ENCODE data around the gene CCDC142.

Gene CCDC142

GRCh38 chr2:74503506-74504475 lies 21.0 kb upstream of the CCDC142 start:
- H3K36me3 ChIP-seq (ENCODE audit: control insufficient read depth, insufficient read depth, low read length): no peaks in the 10 kb centered on the region
- DNase-seq (ENCODE audit: low read depth, low spot score): no peak
- H3K27ac ChIP-seq (ENCODE audit: low read length): no peak overlapping the region
- H3K4me1 ChIP-seq (ENCODE audit: control insufficient read depth, insufficient read depth, low read length): peaks cover 5% of the 10 kb centered on the region; the same call in 1 of the 2 replicates
- H3K27me3 ChIP-seq (ENCODE audit: control insufficient read depth, insufficient read depth, low read length): peaks cover 62% of the 10 kb centered on the region
- no peaks in the 10 kb centered on the region for H3K9me3 ChIP-seq (ENCODE audit: control insufficient read depth, insufficient read depth, low read length)
- no CpG with 5 or more reads among the region's 45 CpGs for WGBS (ENCODE audit: insufficient coverage, insufficient read length)
- H3K4me3 ChIP-seq (ENCODE audit: low read length): peak overlapping the region; percentile 27; the same call in 1 of the 2 replicates

DNA sequence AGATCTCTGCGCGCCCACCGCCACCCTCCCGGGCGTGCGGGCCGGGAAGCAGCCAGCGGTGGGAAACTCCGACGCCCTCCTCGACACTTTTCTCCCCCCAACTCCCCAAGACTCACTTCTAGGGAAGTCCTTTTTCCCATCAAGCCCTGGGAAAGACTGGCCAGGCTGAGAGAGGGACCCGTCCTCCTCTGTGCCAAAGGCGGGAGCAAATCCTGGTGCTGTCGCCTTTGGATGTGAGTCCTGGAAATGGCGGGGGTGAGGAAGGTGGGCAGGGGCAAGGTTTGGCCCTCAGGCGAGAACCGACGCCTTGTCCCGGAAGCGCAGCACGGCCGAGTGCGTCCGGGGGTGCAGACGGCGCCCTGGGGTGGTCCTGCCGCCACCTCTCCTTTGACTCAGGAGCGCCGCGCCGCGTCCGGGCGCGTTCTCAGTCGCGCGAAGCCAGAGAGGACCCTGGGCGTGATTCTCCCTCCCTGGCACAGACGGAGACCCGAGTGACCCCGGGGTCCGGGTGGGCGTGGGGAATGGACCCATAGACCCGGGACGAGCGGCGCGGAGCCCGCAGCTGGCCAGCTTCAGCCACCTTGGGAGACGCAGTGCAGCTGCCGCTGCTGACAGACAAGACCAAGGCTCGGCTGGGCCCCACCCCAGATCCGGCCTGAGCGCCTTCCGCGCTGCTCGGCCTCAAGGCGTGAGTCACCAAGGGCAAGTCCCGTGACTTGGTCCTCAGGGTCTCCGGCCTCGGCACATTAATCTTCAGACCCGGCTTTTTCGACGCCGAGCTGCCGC lies 20.1 kb upstream of the CCDC142 start:
- H3K36me3 ChIP-seq (ENCODE audit: control insufficient read depth, insufficient read depth, low read length): no peaks in the 10 kb centered on the region
- no peaks in the 10 kb centered on the region for H3K9me3 ChIP-seq (ENCODE audit: control insufficient read depth, insufficient read depth, low read length)
- no peak for DNase-seq (ENCODE audit: low read depth, low spot score)
- H3K27ac ChIP-seq (ENCODE audit: low read length): no peak overlapping the region
- no CpG with 5 or more reads among the region's 67 CpGs for WGBS (ENCODE audit: insufficient coverage, insufficient read length)
- H3K4me3 ChIP-seq (ENCODE audit: low read length): peak overlapping the region; percentile 27; the same call in 1 of the 2 replicates
- peaks cover 5% of the 10 kb centered on the region; the same call in 1 of the 2 replicates for H3K4me1 ChIP-seq (ENCODE audit: control insufficient read depth, insufficient read depth, low read length)
- H3K27me3 ChIP-seq (ENCODE audit: control insufficient read depth, insufficient read depth, low read length): peaks cover 68% of the 10 kb centered on the region

DNA sequence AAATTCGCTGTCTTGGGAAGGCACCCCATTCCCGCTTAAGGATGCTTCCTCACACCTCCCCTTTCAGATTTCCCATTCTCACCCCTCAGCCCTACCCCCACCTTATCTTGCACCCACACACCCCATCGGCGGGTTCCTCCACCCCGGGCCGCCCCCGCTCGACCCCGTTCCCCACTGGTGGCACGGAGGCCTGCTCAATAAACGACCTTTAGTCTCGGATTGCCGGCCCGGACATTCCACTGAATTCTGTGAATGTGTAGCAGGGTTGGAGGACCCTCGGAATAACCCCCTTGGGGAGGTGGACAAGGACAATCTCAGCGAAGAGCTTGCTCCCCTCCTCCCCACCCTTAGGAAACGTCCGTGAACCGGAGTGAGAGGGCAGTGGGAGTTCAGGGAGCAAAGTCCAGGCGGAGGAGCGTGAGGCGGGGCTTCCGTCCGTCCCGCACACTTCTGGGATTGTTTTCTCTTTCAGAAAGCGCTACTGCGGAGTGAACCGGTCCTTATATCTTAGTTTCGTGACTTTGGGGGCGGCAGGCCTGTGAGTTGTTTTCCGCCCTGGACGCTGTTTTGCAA lies 19.4 kb upstream of the CCDC142 start:
- no peak for DNase-seq (ENCODE audit: low read depth, low spot score)
- Histone ChIP-seq H3K4me3 (ENCODE audit: low read length) (peak overlapping the region; percentile 27; the same call in 1 of the 2 replicates), H3K4me1 (ENCODE audit: control insufficient read depth, insufficient read depth, low read length) (peaks cover 5% of the 10 kb centered on the region; the same call in 1 of the 2 replicates), H3K9me3 (ENCODE audit: control insufficient read depth, insufficient read depth, low read length) (no peaks in the 10 kb centered on the region), H3K27me3 (ENCODE audit: control insufficient read depth, insufficient read depth, low read length) (peaks cover 75% of the 10 kb centered on the region), H3K36me3 (ENCODE audit: control insufficient read depth, insufficient read depth, low read length) (no peaks in the 10 kb centered on the region), H3K27ac (ENCODE audit: low read length) (no peak overlapping the region)
- WGBS (ENCODE audit: insufficient coverage, insufficient read length): no CpG with 5 or more reads among the region's 32 CpGs

DNA sequence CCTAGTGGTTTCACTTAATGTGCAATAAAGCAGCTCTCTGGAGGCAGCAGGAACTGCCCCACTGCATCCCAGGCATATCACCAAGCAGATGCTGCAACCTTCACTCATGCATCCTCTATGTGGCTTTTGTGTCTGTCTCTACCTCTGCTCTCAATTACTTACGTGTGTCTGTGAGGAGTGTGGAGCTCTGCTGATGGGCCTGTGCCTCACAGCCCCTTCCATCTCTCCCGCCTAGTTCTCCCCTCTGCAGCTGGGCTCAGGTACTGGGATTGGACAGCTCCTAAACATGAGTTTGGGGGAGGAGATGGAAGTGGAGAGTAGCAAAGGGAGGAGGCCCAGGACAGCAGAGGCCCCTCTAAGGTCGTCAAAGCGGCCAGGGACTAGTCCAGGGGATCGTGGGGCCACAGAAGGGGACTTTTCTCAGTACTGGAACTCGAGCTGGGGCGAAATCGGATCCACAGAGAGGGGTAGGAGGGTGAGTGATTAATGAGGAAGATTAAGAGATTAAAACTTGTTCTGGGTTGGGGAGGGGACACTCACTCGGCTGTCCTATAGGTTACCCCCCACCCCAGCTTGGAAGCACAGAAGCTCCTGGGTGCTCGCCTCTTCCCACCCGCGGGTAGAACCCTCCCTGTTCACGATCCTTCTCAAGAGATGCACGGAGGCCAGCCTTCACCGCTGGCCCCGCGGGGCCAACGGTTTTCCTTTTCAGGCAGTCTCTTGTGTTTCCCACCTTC lies 18.7 kb upstream of the CCDC142 start:
- DNase-seq (ENCODE audit: low read depth, low spot score): no peak
- no peak overlapping the region for H3K27ac ChIP-seq (ENCODE audit: low read length)

DNA sequence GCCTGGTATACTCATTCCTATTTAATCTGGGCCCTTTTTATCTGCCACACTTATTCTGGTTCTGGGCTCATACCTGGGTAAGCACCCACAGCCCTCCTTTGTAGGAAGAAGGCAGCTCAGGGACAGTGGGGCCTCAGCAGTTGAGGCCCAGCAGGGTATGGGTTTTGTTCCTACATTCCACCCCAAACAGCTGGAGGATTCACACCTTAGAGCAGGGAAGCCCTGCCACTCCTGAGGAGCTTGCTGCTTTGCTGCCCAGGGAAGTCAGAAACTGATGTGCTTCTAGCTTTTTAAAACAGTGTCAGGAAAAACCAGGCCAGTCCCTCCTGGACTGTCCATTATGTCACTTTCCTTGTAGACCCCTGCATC lies 17.8 kb upstream of the CCDC142 start:
- no peak overlapping the region for H3K4me3 ChIP-seq (ENCODE audit: low read length)
- H3K36me3 ChIP-seq (ENCODE audit: control insufficient read depth, insufficient read depth, low read length): no peaks in the 10 kb centered on the region
- DNase-seq (ENCODE audit: low read depth, low spot score): no peak
- peaks cover 86% of the 10 kb centered on the region for H3K27me3 ChIP-seq (ENCODE audit: control insufficient read depth, insufficient read depth, low read length)
- peaks cover 2% of the 10 kb centered on the region; the same call in 1 of the 2 replicates for H3K4me1 ChIP-seq (ENCODE audit: control insufficient read depth, insufficient read depth, low read length)
- no peaks in the 10 kb centered on the region for H3K9me3 ChIP-seq (ENCODE audit: control insufficient read depth, insufficient read depth, low read length)
- no peak overlapping the region for H3K27ac ChIP-seq (ENCODE audit: low read length)

More for the DNA sequence above, 18.7 kb upstream of the CCDC142 start:
- Histone ChIP-seq H3K4me3 (ENCODE audit: low read length) (no peak overlapping the region), H3K27me3 (ENCODE audit: control insufficient read depth, insufficient read depth, low read length) (peaks cover 82% of the 10 kb centered on the region), H3K36me3 (ENCODE audit: control insufficient read depth, insufficient read depth, low read length) (no peaks in the 10 kb centered on the region), H3K9me3 (ENCODE audit: control insufficient read depth, insufficient read depth, low read length) (no peaks in the 10 kb centered on the region), H3K4me1 (ENCODE audit: control insufficient read depth, insufficient read depth, low read length) (peaks cover 2% of the 10 kb centered on the region; the same call in 1 of the 2 replicates)
- no CpG with 5 or more reads among the region's 18 CpGs for WGBS (ENCODE audit: insufficient coverage, insufficient read length)

DNA sequence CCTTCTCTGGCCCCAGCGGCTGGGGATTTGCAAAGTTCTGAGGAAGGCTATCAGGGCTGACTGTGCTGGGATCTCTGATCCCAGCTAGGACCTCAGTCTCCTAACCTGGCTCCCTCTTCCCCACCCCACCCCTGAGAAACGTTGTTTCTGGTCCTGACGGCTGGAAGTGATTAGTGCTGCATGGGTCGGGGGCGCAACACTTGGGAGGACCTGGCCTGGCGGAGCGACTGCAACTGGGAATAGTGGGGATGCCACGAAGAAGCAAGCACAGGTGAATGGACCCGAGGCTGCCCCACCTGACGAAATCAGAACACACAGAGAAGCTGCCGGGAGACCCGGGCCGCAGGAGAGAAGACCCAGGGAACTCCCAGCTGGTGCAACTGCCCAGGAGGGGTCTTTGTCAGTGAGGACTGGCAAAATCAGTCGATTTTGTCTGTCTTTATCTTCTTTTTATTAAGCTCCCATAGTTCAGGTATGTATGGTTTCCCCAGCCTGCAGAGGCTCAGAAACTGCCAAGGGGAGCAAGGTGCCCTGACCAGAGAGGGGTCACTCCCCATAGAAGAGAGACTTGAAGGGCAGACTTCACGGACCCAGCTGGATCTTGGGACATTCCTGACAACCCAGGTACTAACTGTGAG lies 17.3 kb upstream of the CCDC142 start:
- WGBS (ENCODE audit: insufficient coverage, insufficient read length): no CpG with 5 or more reads among the region's 15 CpGs
- H3K9me3 ChIP-seq (ENCODE audit: control insufficient read depth, insufficient read depth, low read length): no peaks in the 10 kb centered on the region
- DNase-seq (ENCODE audit: low read depth, low spot score): no peak
- H3K4me1 ChIP-seq (ENCODE audit: control insufficient read depth, insufficient read depth, low read length): peaks cover 2% of the 10 kb centered on the region; the same call in 1 of the 2 replicates
- peak overlapping the region; percentile 54; the same call in 1 of the 2 replicates for H3K4me3 ChIP-seq (ENCODE audit: low read length)
- H3K36me3 ChIP-seq (ENCODE audit: control insufficient read depth, insufficient read depth, low read length): no peaks in the 10 kb centered on the region
- H3K27ac ChIP-seq (ENCODE audit: low read length): no peak overlapping the region
- H3K27me3 ChIP-seq (ENCODE audit: control insufficient read depth, insufficient read depth, low read length): peaks cover 90% of the 10 kb centered on the region

GRCh38 chr2:74499267-74499939 lies 16.6 kb upstream of the CCDC142 start, which contains the start of gene LBX2:
Gene LBX2 (minus strand): TSS chr2:74499603. CDS start chr2:74499537, 66 bp downstream.
- Histone ChIP-seq H3K36me3 (ENCODE audit: control insufficient read depth, insufficient read depth, low read length) (no peaks in the 10 kb centered on the region), H3K9me3 (ENCODE audit: control insufficient read depth, insufficient read depth, low read length) (no peaks in the 10 kb centered on the region), H3K4me3 (ENCODE audit: low read length) (peak within 1 kb of the TSS; percentile 54; the same call in 1 of the 2 replicates), H3K27me3 (ENCODE audit: control insufficient read depth, insufficient read depth, low read length) (peaks cover 86% of the 10 kb centered on the region), H3K4me1 (ENCODE audit: control insufficient read depth, insufficient read depth, low read length) (peaks cover 2% of the 10 kb centered on the region; the same call in 1 of the 2 replicates), H3K27ac (ENCODE audit: low read length) (no peak within 1 kb of the TSS)
- WGBS (ENCODE audit: insufficient coverage, insufficient read length): no CpG with 5 or more reads among the region's 65 CpGs
- no peak for DNase-seq (ENCODE audit: low read depth, low spot score)

DNA sequence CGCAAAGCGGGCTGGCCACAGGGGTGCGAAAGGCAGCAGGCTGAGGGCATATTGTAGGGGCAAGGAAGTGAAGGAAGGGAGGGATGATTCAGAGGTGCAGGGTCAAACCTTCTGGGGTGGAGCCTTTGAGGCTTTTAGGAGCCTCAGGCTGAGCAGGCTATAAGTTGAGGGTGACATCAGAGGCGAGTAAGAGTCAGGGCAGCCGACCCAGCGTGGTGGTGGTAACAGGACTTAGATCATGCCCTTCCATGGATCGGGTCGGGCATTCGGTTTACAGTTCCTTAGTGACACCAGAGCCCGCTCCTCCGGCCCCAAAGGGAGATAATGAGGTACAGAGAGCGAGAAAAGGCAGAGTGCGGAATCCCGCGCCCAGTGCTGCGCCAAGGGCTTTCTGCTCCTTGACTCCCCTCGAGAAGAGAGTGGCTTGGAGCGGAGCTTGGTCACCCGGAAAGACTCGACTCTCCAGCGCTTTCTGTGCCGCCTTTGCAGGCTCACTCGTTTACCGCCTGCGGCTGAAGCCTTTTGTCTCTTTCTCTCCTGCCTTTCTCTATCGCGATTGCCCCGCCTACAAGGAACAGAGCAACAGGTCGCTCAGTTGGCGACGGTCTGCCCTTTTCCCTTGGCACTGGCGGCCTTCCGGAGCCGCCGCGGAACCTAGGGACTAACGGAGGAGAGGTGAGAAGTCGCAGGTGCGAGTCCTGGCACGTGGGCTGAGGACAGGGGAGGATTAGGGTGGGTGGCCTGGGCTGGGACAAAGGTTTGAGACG lies 15.9 kb upstream of the CCDC142 start:
- H3K4me1 ChIP-seq (ENCODE audit: control insufficient read depth, insufficient read depth, low read length): peaks cover 2% of the 10 kb centered on the region; the same call in 1 of the 2 replicates
- WGBS (ENCODE audit: insufficient coverage, insufficient read length): no CpG with 5 or more reads among the region's 41 CpGs
- H3K9me3 ChIP-seq (ENCODE audit: control insufficient read depth, insufficient read depth, low read length): no peaks in the 10 kb centered on the region
- H3K27ac ChIP-seq (ENCODE audit: low read length): no peak overlapping the region
- peaks cover 78% of the 10 kb centered on the region for H3K27me3 ChIP-seq (ENCODE audit: control insufficient read depth, insufficient read depth, low read length)
- no peak for DNase-seq (ENCODE audit: low read depth, low spot score)
- H3K4me3 ChIP-seq (ENCODE audit: low read length): peak overlapping the region; percentile 54; the same call in 1 of the 2 replicates
- no peaks in the 10 kb centered on the region for H3K36me3 ChIP-seq (ENCODE audit: control insufficient read depth, insufficient read depth, low read length)

All from iPS DF 6.9 (cell line).